KBM-7 (cell line): Measurements from ENCODE around the gene BOK.
"Not testable (repeated sequence)": the region's sequence is repeated elsewhere in the genome, so short reads cannot be mapped to it uniquely, and the experiment has no call there.

ENCODE experiments used
- DNase-seq: peaks from one replicate; pipeline ENCODE4 v3.0.0-alpha.2; 2015
- in situ Hi-C: fragments of 300-500 bp; cut with MboI; formaldehyde crosslinking; loops from 2 replicates; pipeline ENCODE4 v1.14.3; 2020; ENCODE audit warnings: low sequenced_read_pairs, low pct_unique_long_range_greater_than_20kb, mixed read lengths

Gene BOK, protein sequence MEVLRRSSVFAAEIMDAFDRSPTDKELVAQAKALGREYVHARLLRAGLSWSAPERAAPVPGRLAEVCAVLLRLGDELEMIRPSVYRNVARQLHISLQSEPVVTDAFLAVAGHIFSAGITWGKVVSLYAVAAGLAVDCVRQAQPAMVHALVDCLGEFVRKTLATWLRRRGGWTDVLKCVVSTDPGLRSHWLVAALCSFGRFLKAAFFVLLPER

DNA sequence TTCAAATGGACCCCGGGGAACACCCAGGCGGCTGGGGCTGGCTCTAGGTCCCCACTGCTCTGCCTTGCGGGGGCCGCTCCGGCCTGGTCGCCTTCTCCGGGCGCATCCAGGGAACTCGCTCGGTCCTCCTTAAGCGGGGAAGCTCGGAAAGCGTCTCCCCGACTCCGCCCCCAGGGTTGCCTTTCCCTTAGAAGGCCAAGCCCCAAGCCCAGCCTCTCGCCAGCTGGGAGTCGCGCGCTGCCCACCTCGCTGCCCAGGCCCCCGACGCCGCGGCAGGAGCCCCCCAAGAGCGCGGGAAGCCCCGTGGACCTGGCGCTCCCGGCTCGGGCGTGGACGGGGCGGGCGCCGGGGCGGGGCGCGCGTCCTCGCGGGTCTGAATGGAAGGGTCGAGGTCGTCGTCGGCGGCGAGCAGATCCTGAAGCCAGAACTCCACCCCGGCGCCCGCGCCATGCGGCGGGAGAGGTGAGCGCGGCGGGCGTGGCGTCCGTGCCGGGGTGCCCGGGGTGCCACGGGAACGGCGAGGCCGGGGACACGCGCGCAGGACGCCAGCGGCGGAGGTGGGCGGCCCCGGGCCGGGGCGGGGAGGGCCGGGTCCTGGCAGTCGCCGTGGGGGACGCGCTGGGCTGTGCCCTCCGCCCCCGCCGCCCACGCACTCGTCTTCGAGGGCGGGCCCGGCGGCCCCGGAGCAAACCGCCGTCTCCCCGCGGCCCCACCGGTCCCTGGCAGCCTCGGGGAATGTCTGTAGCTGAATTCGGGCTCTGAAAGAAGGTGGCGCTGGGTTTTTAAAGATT, at the start of gene BOK:
Gene BOK (plus strand): TSS at position 214 of the 791 bp plus-strand sequence. CDS start 739 bp downstream, outside the sequence.
- in situ Hi-C loops = no loop called here

GRCh38 chr2:241509155-241509784, 49.3 kb upstream of the BOK start:
- no peak for DNase-seq
- in situ Hi-C loops = no loop called here

More for the DNA sequence above, at the start of gene BOK:
- DNase-seq = no peak

GRCh38 chr2:241511091-241511741, 47.3 kb upstream of the BOK start:
- in situ Hi-C loops = no loop called here

DNA sequence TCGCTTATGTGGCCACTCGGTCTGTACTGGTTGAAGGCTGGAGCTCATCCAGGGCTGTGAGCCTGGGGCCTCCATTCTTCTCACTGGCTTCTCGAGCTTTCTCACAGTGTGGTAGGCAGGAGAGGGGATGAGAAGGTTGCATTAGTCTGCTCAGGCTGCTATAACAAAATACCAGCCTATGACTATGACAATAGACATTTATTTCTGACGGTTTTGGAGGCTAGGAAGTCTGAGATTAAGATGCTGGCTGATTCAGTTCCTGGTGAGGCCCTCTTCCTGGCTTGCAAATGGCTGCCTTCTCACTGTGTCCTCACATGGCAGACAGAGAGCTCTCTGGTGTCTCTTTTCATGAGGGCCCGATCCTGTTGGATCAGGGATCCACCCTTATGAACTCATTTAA, 44.0 kb upstream of the BOK start:
- DNase-seq = no peak
- in situ Hi-C loops = no loop called here

More at GRCh38 chr2:241511091-241511741, 47.3 kb upstream of the BOK start:
- DNase-seq = no peak

DNA sequence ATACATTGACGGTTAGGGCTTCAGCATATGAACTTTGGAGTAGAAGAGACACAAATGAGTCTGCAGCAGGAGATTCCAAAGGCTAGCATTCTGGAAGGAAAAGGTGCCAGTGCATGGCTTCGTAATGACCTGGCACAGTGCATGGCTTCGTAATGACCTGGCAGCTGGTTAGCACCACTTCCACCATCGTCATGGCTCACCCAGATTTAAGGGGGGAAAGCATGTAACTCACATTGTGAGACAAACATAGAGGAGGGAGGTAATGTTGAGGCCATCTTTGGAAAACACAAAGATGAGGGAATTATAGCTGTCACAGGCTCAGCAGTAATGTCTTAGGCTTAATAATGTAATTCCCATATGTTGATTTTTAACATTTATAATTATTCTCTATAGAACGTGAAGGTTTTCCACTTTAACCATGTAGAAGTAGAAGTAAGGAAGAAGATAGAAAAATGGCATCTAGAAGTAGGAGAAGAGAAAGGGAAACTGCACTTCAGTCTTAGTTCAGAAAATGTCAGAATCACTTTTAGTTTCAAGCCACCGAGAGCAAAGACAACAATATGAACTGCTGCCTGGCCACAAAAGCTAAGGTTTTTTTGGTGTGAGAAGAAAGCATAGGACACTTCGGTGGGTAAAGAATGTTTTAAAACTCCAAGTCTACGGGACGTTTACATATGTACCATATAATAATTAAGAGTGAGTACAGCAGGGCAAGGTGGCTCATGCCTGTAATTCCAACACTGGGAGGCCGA, 43.4 kb upstream of the BOK start:
- in situ Hi-C loops = no loop called here
- no peak for DNase-seq

GRCh38 chr2:241516520-241516965, 42.0 kb upstream of the BOK start:
- DNase-seq = no peak
- in situ Hi-C loops = no loop called here

GRCh38 chr2:241517297-241517696, 41.2 kb upstream of the BOK start:
- in situ Hi-C loops = no loop called here
- no peak for DNase-seq

DNA sequence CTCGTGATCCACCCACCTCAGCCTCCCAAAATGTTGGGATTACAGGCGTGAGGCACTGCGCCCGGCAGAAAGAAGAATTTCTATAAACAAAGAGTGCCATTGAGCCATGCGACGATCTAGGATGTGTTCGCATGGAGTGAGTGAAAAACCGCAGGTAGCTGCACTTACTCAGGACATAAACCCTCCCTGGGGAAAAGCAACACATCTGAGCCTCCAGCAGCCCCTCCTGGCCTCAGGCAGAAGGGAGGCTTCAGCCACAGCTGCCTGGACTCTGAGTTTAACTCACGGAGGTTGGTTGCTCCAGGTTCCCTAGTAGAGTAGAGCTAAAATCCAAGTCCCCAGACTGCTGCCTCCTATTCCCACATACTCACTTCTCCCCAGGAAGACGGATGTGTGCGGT, 38.9 kb upstream of the BOK start:
- in situ Hi-C loops = no loop called here
- DNase-seq = no peak

DNA sequence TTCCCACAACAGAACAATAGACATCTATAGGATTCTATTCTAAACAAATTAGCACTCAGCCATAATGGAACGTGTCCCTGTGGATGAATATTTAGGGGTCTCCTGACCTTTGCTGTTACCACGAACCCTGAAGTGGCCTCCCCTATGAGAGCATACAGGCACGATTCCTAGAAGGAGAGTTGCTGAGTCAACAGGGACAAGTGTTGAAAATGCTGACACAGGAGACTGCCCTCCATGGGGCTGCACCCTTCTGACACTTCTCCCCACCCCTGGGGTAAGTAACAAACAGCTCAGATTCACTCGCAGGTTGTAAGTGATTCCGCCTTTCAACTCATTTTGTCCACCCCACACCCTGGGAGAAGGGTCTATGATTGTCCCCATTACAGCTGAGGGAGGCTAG, 36.1 kb upstream of the BOK start:
- no peak for DNase-seq
- in situ Hi-C loops = no loop called here

GRCh38 chr2:241525818-241526780, 32.4 kb upstream of the BOK start:
- in situ Hi-C loops, DNase-seq: not testable (repeated sequence)

- DNase-seq = no peak
- in situ Hi-C loops = no loop called here
Observed at GRCh38 chr2:241530571-241530970, 28.0 kb upstream of the BOK start.

GRCh38 chr2:241531161-241531722, 27.3 kb upstream of the BOK start:
- in situ Hi-C loops = no loop called here

DNA sequence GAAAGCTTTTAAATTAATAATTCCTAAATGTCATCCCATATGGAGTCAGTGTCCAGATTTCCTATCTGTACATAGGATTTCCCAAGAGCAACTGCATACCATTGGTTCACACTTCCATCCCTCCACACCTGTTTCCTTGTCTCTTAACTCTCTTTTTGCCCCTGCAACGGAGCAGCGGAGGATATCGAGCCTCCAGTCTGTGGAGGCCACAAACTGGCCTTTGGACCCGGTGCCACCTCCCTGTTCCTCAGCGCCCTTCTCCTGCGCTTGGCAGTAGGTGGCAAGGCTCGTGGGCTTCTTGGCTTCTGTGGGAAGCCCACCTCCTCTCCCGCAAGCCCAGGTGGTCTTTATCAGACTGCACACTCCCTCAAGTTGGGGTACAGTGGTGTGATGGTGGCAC, 26.4 kb upstream of the BOK start:
- in situ Hi-C loops = no loop called here

More at GRCh38 chr2:241531161-241531722, 27.3 kb upstream of the BOK start:
- DNase-seq = no peak

GRCh38 chr2:241532733-241533601, 25.6 kb upstream of the BOK start:
- in situ Hi-C loops = no loop called here
- no peak for DNase-seq

More for the DNA sequence above, 26.4 kb upstream of the BOK start:
- no peak for DNase-seq

GRCh38 chr2:241534293-241534692, 24.3 kb upstream of the BOK start:
- no peak for DNase-seq
- in situ Hi-C loops = no loop called here

DNA sequence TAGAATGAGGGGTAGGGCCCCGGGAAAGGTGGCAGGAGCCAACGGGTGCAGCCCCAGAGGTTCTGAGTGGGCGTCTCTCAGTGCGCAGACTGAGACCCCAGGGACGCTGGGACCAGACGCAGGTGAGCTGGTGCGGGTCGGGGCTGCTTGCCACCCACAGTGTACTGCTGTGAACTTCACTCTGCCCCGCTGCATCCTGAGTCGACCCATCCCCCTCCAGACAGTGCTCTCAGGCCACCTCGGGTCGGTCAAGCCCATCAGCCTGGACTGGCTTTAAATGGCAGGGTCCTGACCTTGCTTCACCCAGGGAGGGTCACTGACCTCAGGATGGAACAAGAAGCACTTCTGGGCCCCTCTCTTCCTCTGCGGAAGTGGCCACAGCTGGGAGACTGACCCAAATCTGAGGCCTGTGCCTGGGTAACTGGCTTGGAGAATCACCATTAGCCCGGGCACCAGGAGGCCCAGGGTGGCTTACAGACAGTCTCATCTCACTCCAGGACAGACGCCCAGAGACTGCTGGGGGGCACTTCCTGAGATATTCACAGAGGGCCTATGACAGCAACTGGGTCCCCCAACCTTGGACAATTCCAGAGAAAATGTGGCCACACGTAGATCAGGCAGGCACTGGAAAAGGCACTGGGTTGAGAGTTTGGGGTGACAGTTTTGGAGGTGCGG, 23.7 kb upstream of the BOK start:
- DNase-seq = no peak

More for the DNA sequence above, 23.7 kb upstream of the BOK start:
- in situ Hi-C loops = no loop called here
